GM18526 (cell line): ENCODE results near the gene FMO2.

Experiments used
- POLR2A ChIP-seq: IDR thresholded peaks from 3 replicates; pipeline ENCODE4 v1.6.1; 2011; ENCODE audit not compliant: insufficient read length; ENCODE audit errors: extremely low read depth

The FMO2 gene

DNA sequence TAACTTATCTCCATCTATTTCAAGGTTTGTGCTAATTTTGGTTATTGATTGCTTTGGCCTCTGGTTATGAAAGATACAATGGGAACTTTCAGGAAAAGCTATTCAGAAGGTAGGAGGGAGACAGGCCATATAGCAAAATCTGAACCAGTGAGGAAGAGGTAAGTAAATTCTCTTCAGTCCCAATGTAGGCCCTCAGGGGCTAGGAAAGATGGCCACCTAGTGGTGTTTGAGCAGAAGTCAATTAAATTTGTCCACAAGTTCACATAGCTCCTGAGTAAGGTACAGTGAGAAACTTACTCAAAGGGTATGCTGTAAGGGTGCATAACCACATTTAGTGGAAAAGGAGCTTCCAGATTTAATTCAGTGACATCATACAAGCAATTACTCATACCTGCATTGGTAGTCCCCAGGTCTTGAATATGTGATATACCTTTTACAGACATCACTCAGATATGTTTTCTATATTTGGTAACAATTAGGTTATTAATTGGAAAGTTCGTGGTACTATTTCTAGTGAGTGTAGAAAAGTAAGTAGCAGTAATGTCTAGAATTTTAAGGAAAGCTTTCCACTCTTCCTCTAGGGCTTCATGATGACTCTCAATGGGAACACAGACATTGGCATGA, 41.8 kb downstream of the FMO2 start:
- TF ChIP-seq POLR2A, result no peak

DNA sequence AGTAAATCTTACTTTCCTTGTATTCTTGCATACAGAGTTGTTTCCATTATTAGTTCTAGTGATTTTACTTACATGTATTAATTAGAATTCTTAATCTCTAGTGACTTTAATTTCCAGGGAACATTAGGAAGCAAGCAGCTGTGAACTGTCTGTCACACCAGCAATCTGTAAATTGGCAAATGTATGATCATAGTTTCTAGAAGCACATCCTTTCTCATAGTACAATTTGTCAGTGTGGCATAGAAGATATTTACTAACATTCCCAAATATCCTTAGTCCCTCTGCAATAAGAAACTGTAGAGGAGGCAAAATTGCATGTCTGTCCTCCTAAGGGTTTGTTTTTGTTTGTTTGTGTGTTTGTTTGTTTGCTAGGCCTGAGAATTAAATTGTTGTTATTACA, 46.2 kb downstream of the FMO2 start:
- TF ChIP-seq POLR2A, result no peak

DNA sequence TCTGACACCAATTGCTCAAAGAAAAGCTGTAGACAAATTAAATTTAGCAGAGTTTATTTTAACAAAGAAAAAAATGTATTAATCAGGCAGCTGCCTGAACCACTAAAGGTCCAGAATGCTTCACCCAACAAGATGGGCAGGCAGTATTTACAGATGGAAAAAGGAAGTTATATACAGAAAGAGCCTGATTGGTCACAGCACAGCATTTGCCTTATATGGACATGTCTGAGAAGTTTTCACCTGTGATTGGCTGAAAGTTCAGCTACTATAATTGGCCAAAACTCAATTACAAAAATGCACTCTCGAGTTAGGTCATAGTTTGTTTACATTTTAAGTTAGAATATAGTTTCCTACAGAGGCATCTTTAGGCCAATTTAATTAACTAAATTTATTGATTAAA, 48.1 kb downstream of the FMO2 start:
- TF ChIP-seq POLR2A, result no peak

DNA sequence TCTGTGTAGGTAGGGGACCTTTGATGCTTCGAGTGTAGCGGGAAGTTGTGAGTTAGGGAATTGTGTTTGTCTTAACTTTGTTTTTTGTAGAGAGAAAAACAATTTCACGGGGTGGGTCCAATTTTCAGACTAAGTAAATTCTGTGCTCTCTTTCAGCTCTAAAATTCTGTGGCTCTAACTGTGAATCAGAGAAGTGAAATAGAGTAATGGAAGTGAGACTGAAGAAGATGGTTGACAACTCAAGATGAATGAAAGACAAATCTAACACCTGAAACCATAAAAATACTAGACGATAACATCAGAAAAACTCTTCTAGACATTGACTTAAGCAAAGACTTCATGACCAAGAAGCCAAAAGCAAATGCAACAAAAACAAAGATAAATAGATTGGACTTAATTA, 58.8 kb downstream of the FMO2 start:
- no peak for TF ChIP-seq POLR2A

DNA sequence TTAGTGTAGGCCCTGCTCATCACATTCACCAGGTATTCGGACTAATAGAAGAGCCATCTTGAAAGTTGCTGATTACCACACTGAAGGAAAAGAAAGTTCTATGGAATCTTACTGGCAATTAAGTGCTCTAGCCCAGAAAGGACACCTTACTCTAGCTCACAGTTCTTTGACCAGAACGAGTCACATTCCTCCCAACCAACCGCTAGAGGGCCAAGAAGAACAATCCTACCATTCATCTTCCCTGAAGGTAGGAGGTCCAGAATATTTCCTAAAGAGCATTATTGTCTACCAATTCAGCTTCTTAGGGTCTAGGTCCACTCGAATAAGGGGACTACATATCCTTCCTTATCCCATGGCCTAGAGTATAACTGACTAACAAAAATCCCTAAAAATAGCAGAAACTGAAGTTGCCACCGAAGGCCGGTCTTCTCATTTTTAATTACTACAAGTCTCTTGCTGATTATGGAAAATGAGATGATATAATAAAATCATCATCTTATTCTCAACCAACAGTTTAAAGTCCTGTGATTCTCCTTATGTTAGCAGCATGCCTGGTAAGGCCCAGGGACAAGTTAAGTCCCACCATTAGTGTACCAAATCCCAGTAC, 60.5 kb downstream of the FMO2 start:
- TF ChIP-seq POLR2A, result no peak

DNA sequence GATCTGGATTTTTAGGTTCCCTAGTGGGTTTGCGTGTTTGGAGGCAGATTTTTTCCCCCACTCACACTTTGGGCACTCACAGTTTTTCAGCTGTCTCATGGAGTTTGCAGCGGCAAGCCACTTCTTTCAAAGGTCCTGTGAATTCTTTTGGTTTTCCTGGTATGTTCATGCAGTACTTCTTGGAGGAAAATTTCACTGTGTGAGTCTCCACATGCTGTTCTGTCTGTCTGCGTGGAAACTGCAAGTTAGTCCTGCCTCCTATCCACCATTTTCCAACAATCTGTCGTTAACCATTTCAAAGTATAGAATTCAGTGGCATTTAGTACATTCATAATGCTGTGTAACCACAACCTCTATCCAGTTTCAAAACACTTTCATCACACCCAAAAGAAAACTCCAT, 62.4 kb downstream of the FMO2 start:
- TF ChIP-seq POLR2A, result no peak

DNA sequence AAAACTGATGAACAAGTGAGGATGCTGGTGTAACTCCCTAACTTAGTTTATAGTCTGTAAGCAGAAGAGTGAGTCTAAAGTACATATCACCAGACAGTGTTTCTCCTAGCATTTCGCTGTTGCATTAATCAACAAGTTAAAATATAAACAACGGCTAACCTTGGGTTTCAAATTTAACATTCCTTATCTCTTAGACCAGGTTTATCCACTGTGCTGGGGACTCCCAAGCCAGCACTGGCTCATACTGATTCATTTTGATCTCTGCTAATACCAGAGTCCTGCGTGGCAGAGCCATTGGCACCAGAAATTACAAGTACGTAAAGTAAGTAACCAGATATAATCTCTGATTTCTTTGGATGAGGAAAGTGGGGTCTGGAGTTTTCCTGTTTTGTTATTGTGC, 63.2 kb downstream of the FMO2 start, which contains the start of gene FMO1:
Gene FMO1 (plus strand): TSS at position 193 of the 400 bp plus-strand sequence. CDS start 9,594 bp downstream, outside the sequence.
- TF ChIP-seq POLR2A, result no peak

DNA sequence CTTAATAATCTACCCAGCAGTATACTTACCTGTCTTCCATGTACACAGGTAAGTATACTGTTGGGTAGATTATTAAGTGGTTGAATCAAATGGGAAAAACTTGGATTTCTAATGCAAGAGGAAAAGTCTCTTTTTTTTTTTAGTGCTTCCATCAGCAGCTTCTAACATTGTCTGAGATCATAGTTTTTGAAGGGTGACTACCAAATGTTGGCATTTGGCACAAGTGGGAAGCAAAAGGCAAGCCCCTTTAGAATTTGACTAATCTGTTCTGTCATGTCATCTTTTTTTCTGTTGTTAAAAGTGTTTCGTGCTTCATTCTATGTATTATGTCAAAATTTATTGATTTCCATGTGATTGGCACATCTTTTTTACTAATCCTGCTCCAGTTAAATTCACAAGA, 63.7 kb downstream of the FMO2 start:
- no peak for TF ChIP-seq POLR2A

DNA sequence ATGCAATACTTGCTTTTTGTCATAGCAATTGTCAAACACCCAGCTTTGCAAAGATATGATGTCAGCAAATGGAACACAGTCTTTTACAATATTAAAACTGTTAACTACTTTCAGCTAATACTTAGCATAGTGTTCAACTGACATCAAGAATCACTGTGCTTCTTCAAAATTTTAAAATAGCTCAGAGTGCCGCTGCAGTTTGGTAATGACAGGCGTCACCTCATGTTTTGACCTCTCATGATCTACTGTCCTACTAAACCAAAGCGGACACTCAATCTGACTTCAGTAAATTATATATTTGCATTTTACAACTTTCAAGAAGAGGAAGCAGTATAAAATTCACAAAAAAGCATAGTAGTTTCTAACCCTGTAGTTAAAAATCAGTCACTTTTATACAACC, 65.2 kb downstream of the FMO2 start:
- TF ChIP-seq POLR2A, result no peak

DNA sequence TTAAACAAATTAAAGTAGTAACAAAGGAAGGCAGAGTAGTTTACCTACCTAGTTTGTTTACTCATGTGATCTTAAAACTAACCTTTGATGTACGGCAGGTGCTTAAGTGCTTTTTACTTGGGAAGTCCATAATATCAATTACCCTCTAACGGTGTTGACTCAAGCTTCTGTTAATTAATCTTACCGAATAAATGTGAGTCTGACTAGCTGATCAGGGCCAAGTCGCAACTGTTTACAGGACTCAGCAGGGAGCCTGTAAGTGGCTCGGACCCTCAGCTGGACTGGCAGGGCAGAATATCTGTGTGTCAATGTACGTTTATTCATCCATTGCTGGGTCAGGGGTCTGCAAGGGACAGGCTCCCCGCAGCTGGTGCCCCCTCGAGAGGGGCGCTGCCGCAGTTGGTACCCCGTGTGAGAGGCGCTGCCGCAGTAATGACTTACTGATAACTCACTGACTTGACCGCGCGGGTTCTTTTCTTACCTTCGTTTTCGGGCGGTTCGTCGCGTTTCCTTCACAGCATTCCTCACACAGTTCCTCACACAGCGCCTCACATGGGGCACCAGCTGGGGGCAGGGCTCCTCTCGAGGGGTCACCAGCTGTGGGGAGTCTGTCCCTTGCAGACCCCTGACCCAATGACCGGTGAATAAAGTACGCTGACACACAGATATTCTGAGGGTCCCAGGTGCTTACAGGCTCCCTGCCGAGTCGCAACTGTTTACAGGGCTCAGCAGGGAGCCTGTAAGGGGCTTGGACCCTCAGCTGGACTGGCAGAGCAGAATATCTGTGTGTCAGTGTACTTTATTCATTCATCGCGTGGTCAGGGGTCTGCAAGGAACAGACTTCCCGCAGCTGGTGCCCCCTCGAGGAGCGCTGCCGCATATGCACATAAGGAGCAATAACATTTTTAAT, 66.2 kb downstream of the FMO2 start:
- TF ChIP-seq POLR2A, result no peak

DNA sequence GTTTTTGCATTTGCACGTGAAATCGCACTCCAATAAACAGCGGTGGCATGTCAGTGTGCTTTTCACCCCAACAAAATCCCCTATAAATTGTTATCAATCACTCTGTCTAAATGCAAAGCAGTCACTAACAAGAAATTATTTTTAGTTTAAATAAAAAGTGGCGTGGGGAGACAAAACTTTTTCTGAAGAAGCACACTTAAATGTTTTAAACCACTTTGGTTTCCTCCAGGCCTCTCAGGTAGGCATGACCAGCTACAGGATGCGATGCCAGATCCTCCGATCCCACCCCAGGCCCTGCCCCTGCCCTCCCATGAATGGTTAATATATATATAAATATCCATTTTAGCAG, 66.8 kb downstream of the FMO2 start:
- TF ChIP-seq POLR2A, result no peak

DNA sequence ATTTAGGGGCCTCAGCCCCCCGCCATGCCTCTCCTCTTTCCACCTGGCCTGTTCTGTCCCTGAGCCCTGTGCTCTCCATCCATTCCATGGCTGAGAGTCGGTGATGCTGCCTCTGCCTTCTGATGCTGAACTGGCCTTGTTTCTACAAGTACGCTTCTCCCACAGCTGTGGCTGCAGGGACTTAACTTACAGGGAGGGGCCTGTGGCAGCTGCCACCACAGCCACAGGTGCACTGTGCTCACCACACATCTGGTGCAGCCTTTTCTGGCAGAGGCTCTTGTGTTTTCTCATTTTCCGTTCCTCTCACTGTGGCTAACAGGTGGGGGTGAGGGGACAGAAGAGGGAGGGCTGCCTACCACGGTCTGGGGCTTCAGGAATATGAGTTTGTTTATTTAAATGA, 67.4 kb downstream of the FMO2 start:
- TF ChIP-seq POLR2A, result no peak

DNA sequence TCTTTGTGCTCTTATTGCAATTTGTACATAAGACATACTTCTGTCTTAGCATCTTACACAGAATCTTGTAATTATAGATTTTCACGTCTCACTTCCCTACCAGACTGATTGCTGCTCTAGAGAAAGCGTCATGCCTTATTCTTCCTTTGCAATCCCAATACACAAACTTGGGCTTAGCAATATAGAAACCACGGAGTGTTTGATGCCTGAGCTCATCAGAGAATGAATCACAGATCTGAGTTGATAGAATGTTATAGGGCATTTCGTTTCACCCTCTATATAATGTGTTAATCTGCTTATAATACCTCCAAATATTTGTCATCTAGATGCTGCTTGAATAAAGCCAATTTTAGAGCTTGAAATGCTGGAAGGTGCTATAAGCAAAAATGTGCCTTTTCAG, 69.8 kb downstream of the FMO2 start:
- TF ChIP-seq POLR2A, result no peak

DNA sequence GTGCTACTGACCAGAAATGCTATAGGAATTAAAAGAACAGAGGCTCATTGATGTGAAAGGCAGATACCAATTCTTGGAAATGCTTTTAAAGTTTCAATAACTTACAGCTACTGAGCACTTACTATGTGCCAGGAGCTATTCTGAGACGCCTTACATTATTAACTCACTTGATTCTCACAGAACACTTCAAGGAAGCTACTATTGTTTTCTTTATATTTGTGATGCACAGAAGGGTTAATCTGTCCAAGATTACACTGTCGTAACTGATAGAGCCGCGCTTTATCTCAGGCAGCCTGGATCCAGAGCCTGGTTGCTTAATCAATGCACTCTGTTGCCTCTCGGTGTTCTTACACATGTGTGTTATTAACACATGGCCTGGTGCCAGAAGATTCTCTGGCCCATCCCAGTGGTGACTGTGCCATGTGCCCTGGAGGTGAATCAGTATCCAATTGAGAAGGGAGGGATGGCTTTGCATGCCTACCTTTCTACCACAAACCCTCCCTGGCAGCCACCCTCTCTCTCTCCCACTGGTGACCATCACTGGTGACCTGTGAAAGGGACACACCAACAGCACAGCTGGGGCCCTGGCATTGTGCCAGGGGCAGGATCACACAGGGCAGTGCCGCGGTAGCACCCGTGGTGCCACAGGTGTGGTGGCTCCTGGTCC, 72.0 kb downstream of the FMO2 start:
- TF ChIP-seq POLR2A, result no peak

DNA sequence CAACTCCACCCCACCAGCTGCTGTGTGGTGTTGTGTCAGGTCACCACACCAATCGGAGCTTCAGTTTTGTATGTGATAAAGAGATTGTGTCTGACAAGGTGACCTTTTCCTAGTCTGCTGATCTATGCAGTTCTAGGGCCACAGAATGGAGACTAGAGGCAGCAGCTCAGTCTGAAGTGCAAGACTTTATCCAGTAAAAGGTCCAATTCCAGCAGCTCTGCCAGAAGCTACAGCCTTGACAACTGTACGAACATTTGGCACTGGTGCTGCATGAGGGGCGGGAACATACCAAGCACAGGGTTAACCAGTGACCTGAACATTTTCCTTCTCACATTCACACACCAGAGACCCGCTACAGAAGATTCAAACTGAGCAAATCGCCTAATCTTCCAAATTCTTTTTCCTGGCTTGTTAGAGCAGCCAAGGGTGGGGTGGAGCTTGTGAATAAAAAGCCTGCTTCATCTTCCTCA, 72.5 kb downstream of the FMO2 start:
- TF ChIP-seq POLR2A, result no peak
